Parathyroid adenoma (tissue), 2 donors: ENCODE measurements around the gene TMBIM1.
"Not testable (repeated sequence)": the region's sequence is repeated elsewhere in the genome, so short reads cannot be mapped to it uniquely, and the experiment has no call there.

Experiments
- H2AFZ ChIP-seq: fragments of 300-600 bp; sonication (generic); one replicate; pipeline ENCODE4 v1.7.0; 2017; ENCODE audit warnings: antibody characterized with exemption, mild to moderate bottlenecking
- H3K27ac ChIP-seq: fragments of 300-600 bp; sonication (generic); one replicate; pipeline ENCODE4 v1.7.0; 2017
- H3K27me3 ChIP-seq: fragments of 300-600 bp; sonication (generic); one replicate; pipeline ENCODE4 v1.7.0; 2017; ENCODE audit warnings: low read length; ENCODE audit not compliant: control insufficient read depth, insufficient read depth
- H3K36me3 ChIP-seq: fragments of 300-600 bp; sonication (generic); one replicate; pipeline ENCODE4 v1.7.0; 2017; ENCODE audit warnings: low read length; ENCODE audit not compliant: control insufficient read depth, insufficient read depth
- H3K4me1 ChIP-seq: fragments of 300-600 bp; sonication (generic); one replicate; pipeline ENCODE4 v1.7.0; 2017; ENCODE audit warnings: control low read depth
- H3K4me2 ChIP-seq: fragments of 300-600 bp; sonication (generic); one replicate; pipeline ENCODE4 v1.7.0; 2017; ENCODE audit warnings: low read length
- H3K4me3 ChIP-seq: fragments of 300-600 bp; sonication (generic); one replicate; pipeline ENCODE4 v1.7.0; 2017; ENCODE audit warnings: low read depth, low read length
- H3K79me2 ChIP-seq: fragments of 300-600 bp; sonication (generic); one replicate; pipeline ENCODE4 v1.7.0; 2017; ENCODE audit warnings: control low read depth
- H3K9ac ChIP-seq: fragments of 300-600 bp; sonication (generic); one replicate; pipeline ENCODE4 v1.7.0; 2017; ENCODE audit warnings: mild to moderate bottlenecking
- H3K9me3 ChIP-seq: fragments of 300-600 bp; sonication (generic); one replicate; pipeline ENCODE4 v1.7.0; 2017; ENCODE audit warnings: low read length; ENCODE audit not compliant: control insufficient read depth
- TF ChIP-seq, protein P1 (sequence below): fragments of 300-600 bp; sonication (generic); IDR thresholded peaks from one replicate; pipeline ENCODE4 v1.7.0; 2017; ENCODE audit warnings: antibody characterized with exemption, mild to moderate bottlenecking
- donor health status: primary hyperparathyroidism.

Gene TMBIM1

DNA sequence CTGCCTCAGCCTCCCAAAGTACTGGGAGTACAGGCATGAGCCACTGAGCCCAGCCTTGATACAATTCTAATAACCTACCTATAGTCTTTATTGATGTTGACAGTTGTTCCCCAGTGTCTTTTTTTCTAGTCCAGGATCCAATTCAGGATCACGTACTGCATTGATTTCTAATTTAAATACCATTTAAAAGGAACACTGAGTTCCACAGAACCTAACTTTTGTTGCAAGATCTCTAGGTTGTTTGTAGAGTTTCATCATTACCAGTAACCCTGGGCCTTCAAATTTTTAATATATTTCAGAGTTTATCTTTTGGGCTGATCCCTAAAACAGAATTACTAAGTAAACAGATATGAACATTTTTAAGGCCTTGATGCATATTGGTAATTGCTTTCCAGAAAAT, 21.1 kb upstream of the TMBIM1 start:
- H3K4me1 ChIP-seq, result peaks cover 3% of the 10 kb centered on the region
- H3K27ac ChIP-seq, result no peak overlapping the region
- TF ChIP-seq, protein P1, sequence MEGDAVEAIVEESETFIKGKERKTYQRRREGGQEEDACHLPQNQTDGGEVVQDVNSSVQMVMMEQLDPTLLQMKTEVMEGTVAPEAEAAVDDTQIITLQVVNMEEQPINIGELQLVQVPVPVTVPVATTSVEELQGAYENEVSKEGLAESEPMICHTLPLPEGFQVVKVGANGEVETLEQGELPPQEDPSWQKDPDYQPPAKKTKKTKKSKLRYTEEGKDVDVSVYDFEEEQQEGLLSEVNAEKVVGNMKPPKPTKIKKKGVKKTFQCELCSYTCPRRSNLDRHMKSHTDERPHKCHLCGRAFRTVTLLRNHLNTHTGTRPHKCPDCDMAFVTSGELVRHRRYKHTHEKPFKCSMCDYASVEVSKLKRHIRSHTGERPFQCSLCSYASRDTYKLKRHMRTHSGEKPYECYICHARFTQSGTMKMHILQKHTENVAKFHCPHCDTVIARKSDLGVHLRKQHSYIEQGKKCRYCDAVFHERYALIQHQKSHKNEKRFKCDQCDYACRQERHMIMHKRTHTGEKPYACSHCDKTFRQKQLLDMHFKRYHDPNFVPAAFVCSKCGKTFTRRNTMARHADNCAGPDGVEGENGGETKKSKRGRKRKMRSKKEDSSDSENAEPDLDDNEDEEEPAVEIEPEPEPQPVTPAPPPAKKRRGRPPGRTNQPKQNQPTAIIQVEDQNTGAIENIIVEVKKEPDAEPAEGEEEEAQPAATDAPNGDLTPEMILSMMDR, result no peak
- no peaks in the 10 kb centered on the region for H3K36me3 ChIP-seq
- H3K9me3 ChIP-seq, result no peaks in the 10 kb centered on the region
- no peak overlapping the region for H3K9ac ChIP-seq
- no peak overlapping the region for H3K4me2 ChIP-seq
- no peak overlapping the region for H3K4me3 ChIP-seq
- no peaks in the 10 kb centered on the region for H3K79me2 ChIP-seq
- H2AFZ ChIP-seq, result no peak overlapping the region
- H3K27me3 ChIP-seq, result no peaks in the 10 kb centered on the region

DNA sequence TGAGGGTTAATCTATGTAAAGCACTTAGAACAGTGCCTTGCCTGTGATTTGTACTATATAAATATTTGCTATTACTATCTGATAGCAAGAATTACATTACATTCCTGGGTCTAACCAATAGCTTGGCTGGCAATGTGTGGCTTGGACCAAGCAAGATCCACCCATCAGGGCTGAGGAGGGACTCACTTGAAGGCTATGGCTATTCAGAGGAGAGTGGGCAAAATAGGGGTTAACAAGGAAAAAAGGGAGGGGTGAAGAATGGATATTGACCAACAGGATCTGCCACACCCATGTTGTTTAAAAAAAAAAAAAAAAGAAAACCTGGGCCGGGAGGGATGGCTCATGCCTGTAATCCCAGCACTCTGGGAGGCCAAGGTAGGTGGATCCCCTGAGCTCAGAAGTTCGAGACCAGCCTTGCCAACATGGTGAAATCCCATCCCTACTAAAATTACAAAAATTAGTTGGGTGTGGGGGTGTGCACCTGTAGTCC, 20.0 kb upstream of the TMBIM1 start:
- peaks cover 3% of the 10 kb centered on the region for H3K4me1 ChIP-seq
- no peaks in the 10 kb centered on the region for H3K27me3 ChIP-seq
- TF ChIP-seq, protein P1, result no peak
- H3K4me2 ChIP-seq, result no peak overlapping the region
- H3K79me2 ChIP-seq, result no peaks in the 10 kb centered on the region
- H3K36me3 ChIP-seq, result no peaks in the 10 kb centered on the region
- H3K4me3 ChIP-seq, result no peak overlapping the region
- H3K9ac ChIP-seq, result no peak overlapping the region
- no peak overlapping the region for H3K27ac ChIP-seq
- H2AFZ ChIP-seq, result no peak overlapping the region
- no peaks in the 10 kb centered on the region for H3K9me3 ChIP-seq

DNA sequence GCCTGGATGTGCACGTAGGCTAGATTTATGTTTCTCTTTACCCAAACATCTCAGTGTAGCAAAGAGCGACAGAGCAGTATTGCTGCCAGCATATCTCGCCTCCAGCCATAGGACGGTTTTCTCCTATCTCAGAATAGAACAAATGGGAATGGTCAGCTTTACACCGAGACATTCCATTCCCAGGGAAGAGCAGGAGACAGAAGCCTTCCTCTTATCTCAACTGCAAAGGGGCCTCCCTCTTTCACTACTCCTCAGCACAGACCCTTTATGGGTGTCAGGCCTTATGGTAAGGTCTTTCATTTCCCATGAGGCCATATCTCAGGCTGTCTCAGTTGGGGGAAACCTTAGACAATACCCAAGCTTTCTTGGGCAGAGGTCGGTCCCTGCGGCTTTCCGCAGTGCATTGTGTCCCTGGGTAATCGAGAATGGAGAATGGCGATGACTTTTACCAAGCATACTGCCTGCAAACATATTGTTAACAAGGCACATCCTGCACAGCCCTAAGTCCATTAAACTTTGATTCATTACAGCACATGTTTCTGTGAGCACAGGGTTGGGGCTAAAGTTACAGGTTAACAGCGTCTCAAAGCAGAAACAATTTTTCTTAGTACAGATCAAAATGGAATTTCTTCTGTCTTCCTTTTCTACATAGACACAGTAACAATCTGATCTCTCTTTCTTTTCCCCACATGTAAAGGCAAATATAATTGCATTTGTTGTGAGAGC, 19.4 kb upstream of the TMBIM1 start:
- not testable (repeated sequence) for H3K27me3 ChIP-seq, H2AFZ ChIP-seq, H3K4me3 ChIP-seq, H3K79me2 ChIP-seq, H3K9ac ChIP-seq, H3K9me3 ChIP-seq, H3K27ac ChIP-seq, H3K4me1 ChIP-seq, H3K36me3 ChIP-seq, H3K4me2 ChIP-seq

DNA sequence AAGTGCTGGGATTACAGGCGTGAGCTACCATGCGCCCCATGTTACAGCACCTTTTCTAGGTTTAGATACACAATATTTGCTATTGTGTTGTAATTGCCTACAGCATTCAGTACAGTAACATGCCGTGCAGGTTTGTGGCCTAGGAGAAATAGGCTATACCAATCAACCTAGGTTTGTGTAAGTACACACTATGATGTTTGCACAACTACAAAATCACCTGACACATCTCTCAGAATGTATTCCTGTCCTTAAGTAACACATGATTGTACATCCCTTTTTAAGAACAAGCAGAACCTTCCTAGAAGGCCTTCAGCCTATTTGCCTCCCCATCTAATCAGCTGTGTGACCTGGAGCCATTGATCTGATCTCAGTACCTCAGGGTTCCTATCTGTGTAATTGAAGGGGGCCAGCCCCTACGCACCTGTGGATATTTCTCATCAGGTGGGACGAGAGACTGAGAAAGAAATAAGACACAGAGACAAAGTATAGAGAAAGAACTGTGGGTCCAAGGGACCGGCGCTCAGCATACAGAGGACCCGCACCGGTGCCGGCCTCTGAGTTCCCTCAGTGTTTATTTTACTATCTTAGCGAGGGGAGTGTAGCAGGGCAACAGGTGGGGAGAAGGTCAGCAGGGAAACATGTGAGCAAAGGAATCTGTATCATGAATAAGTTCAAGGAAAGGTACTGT, 18.7 kb upstream of the TMBIM1 start:
- no peak overlapping the region for H2AFZ ChIP-seq
- H3K9me3 ChIP-seq, result no peaks in the 10 kb centered on the region
- peaks cover 3% of the 10 kb centered on the region for H3K4me1 ChIP-seq
- no peaks in the 10 kb centered on the region for H3K79me2 ChIP-seq
- no peak overlapping the region for H3K4me3 ChIP-seq
- H3K27ac ChIP-seq, result no peak overlapping the region
- TF ChIP-seq, protein P1, result no peak
- H3K36me3 ChIP-seq, result no peaks in the 10 kb centered on the region
- H3K4me2 ChIP-seq, result no peak overlapping the region
- no peak overlapping the region for H3K9ac ChIP-seq
- H3K27me3 ChIP-seq, result no peaks in the 10 kb centered on the region

DNA sequence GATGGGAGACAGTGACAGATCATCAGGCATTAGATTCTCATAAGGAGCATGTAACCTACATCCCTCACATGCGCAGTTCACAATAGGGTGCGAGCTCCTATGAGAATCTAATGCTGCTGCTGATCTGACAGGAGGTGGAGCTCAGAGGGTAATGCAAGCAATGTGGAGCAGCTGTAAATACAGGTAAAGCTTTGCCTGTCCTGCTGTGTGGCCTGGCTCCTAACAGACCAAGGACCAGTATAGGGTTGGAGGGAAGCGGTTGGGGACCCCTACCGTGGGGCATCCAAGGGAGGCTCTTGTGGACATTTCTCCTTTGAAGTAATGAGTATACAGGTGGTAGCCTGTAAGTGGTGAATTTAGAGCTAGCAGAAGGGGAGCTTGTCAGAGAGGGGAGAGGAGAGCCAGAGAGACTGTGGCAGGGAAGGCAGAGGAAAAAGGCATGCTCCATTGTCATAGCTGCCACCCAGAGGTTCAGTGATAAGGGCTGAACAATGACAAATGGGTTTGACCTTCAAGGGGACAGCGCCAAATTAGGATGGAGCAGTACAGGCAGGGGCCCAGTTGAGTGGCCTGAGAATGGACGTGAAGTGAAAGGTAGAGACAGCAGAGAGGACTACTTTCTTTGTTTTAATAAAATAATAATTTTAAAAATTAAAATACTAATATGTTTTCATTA, 15.2 kb upstream of the TMBIM1 start:
- Histone ChIP-seq H3K36me3 (no peaks in the 10 kb centered on the region), H3K4me1 (no peaks in the 10 kb centered on the region), H3K4me2 (no peak overlapping the region), H3K79me2 (no peaks in the 10 kb centered on the region), H3K4me3 (no peak overlapping the region), H3K9me3 (no peaks in the 10 kb centered on the region), H3K27ac (no peak overlapping the region), H3K9ac (no peak overlapping the region), H2AFZ (no peak overlapping the region), H3K27me3 (no peaks in the 10 kb centered on the region)
- TF ChIP-seq, protein P1, result no peak
